Activated naive CD4-positive, alpha-beta T cell treated with anti-CD3 and anti-CD28 coated beads, Interleukin-2, amount 10 ng/mL, durations not matched to agents 7 days and 5 days (primary cell): ENCODE data around the gene TNNI3K.

Source experiments
- CTCF ChIA-PET: fragments of 350-600 bp; sonication (Branson Sonifier 250); formaldehyde crosslinking; loops from one replicate; lab custom pipeline; 2021; ENCODE audit warnings: antibody characterized with exemption; lab: Charles Lee
- DNase-seq: peaks from one replicate; pipeline ENCODE4 v3.0.0-alpha.2; 2020
- H3K27ac Mint-ChIP-seq: one replicate; pipeline ENCODE4 v1.8.0; 2021; ENCODE audit warnings: mild to moderate bottlenecking, moderate library complexity, mixed read lengths
- H3K27me3 Mint-ChIP-seq: one replicate; pipeline ENCODE4 v1.8.0; 2021; ENCODE audit warnings: mild to moderate bottlenecking, mixed read lengths
- H3K36me3 Mint-ChIP-seq: one replicate; pipeline ENCODE4 v1.8.0; 2021; ENCODE audit warnings: mixed read lengths
- H3K4me1 Mint-ChIP-seq: one replicate; pipeline ENCODE4 v1.8.0; 2021; ENCODE audit warnings: mixed read lengths
- H3K4me3 Mint-ChIP-seq: one replicate; pipeline ENCODE4 v1.8.0; 2021; ENCODE audit warnings: mild to moderate bottlenecking, moderate library complexity, mixed read lengths
- H3K9me3 Mint-ChIP-seq: one replicate; pipeline ENCODE4 v1.8.0; 2021; ENCODE audit warnings: mixed read lengths

TNNI3K gene

DNA sequence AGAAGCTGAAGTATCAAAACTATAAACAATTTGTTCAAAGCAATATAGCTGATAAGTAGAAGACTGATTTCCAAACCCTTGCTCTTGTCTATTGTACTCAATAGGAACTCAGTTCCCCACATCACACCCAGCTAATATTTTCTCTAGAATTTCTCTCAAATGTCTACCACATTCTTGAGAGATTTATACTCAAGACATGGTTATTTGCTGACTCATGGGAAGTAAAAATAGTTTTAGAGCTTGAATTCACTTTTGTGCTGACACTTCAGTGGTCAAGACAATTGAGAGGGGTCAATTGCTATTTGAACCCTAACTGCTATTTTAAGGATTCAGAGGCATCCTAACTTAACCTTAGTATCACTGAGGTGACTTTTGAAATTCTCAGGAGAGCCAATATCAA lies 99.0 kb downstream of the TNNI3K start:
- no peaks in the 10 kb centered on the region for H3K27me3 Mint-ChIP-seq
- H3K4me3 Mint-ChIP-seq: no peak overlapping the region
- CTCF ChIA-PET: no interaction called here
- no peaks in the 10 kb centered on the region for H3K36me3 Mint-ChIP-seq
- H3K4me1 Mint-ChIP-seq: no peaks in the 10 kb centered on the region
- no peak for DNase-seq
- H3K27ac Mint-ChIP-seq: no peak overlapping the region
- H3K9me3 Mint-ChIP-seq: no peaks in the 10 kb centered on the region

DNA sequence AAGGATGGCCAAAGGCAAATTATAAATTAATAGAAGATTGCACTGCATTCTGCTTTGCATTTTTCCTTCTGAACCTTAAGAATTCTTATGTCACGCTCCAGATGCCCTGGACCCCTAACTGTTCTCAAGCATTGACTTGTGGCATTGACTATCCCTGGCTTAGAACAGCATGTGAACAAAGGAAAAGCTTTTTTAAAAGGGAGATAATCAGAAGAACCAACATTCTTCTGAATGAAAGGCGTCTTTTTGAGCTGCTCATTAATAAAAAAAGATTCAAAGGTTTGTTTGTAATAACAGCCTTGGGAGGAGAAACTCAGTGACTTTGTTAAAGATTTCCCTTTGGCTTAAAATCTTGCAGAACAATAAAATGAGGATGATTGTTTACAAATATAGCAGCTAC lies 105.5 kb downstream of the TNNI3K start:
- Mint-ChIP-seq H3K36me3 (no peaks in the 10 kb centered on the region), H3K4me1 (no peaks in the 10 kb centered on the region), H3K9me3 (no peaks in the 10 kb centered on the region), H3K27me3 (no peaks in the 10 kb centered on the region), H3K4me3 (no peak overlapping the region), H3K27ac (no peak overlapping the region)
- CTCF ChIA-PET: no interaction called here
- DNase-seq: no peak

DNA sequence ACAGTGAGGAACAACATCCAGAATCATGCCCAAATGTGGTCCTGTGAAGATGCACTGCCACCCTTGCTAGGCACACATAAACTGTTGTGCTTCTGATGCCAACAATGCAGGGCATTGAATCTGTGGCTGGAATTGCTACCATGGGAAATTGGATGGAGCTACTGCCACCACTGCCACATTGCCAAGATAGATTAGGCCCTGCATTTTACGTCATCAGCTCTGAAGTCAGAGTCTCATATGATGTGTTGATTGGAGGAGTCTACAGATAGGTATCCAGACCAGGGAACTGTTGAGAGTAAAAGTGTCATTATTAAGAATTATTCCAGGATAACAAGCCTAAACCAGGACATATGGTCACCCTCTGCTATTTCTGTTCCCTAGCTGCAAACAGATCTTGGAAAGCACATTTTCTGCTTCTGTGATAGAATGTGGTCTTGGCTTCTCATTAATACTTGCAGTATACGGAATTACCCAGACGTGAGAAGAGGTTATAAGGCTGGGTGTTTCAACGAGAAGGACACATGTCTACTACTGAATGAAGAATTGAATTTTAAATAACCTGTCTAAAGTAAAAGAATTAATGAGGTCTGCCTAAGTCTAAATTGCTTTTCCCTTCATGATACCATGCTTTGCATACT lies 106.6 kb downstream of the TNNI3K start:
- Mint-ChIP-seq H3K4me3 (no peak overlapping the region), H3K36me3 (no peaks in the 10 kb centered on the region), H3K4me1 (no peaks in the 10 kb centered on the region), H3K9me3 (no peaks in the 10 kb centered on the region), H3K27ac (no peak overlapping the region), H3K27me3 (no peaks in the 10 kb centered on the region)
- DNase-seq: no peak
- CTCF ChIA-PET: no interaction called here

DNA sequence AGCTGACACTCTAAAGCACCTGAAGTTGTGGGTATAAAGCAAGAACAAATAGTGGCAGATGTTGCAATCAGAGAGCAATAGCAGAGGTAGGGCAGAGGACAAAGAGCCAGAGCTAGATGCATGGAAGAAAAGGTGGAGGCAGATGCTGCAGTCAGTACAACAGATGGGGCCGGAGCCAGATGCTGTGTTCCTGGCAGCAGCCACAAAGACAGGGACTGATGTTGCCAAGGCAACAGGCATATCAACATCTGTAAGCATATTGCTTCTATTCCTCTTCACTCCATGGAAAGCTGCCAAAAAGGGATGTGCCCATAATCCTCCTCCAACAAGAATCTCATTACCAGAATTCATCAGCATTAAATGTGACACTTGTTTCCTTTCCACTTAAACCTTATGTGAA lies 108.0 kb downstream of the TNNI3K start:
- DNase-seq: no peak
- Mint-ChIP-seq H3K9me3 (no peaks in the 10 kb centered on the region), H3K4me3 (no peak overlapping the region), H3K4me1 (no peaks in the 10 kb centered on the region), H3K27me3 (no peaks in the 10 kb centered on the region), H3K36me3 (no peaks in the 10 kb centered on the region), H3K27ac (no peak overlapping the region)
- CTCF ChIA-PET: no interaction called here

DNA sequence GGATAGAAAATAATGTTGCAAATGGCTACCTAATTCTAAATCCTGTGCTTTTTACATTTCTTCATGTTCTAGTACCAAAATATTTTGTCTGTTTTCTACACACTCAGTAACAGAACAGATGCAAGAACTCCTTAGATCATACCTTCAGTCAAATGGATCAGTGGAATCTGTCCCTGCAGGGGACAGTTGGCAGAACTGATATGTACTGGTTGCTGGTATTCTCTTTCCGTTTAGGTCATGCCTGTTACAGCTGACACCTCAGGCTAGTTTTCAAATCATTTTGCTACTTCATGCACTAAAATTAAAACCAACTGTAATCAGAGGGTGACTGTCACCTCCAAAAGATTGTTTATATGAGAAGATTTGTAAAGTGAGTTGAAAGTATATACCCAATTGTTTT lies 109.2 kb downstream of the TNNI3K start:
- H3K4me3 Mint-ChIP-seq: no peak overlapping the region
- no peaks in the 10 kb centered on the region for H3K4me1 Mint-ChIP-seq
- no peak for DNase-seq
- H3K27ac Mint-ChIP-seq: no peak overlapping the region
- no peaks in the 10 kb centered on the region for H3K36me3 Mint-ChIP-seq
- CTCF ChIA-PET: no interaction called here
- H3K9me3 Mint-ChIP-seq: no peaks in the 10 kb centered on the region
- H3K27me3 Mint-ChIP-seq: no peaks in the 10 kb centered on the region

DNA sequence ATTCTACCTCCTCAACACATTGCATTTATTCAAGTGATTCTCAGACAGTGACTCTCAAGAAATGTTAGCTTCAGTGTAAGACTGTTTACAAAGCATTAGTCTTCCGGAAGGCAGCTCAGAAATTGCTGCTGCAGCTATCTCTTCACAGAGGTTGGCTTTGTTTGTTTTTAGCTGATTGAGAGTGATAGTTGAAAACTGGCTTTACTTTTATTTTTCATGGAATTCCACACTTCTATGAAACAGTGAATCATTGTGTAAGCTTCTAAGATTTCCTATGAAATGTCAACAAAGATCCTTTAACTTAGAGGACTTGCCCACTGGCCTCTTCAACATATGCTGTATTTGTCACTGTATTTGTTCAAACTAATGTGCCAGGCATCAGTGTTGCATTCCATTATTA lies 121.3 kb downstream of the TNNI3K start:
- peaks cover 6% of the 10 kb centered on the region for H3K9me3 Mint-ChIP-seq

DNA sequence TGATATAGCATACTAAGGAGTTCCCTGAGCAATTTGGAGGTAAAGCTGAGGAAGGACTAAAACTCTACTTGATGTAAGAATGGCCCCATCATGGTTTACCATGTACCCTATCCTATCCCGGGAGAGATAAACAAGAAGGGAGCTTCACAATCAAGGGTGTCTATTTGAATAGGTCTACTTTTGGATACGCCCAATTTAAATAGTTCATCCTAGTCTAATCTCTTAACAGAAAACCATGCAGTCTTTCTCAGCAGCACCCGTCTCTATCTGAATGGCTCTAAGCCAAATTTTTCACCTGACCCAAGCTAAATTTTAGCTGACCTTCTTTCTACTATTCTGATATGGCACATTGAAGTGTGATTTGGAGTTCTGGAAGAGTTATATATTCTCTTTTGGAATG lies 122.0 kb downstream of the TNNI3K start:
- CTCF ChIA-PET: interaction anchor here (0.6 kb wide), 1 partner anchor 41 kb away, joined by 3 read pairs; no protein-coding TSS in a partner anchor
- Mint-ChIP-seq H3K36me3 (no peaks in the 10 kb centered on the region), H3K27ac (no peak overlapping the region), H3K27me3 (no peaks in the 10 kb centered on the region), H3K4me1 (no peaks in the 10 kb centered on the region), H3K9me3 (peaks cover 4% of the 10 kb centered on the region), H3K4me3 (no peak overlapping the region)
- DNase-seq: no peak

More for the DNA sequence above, 121.3 kb downstream of the TNNI3K start:
- Mint-ChIP-seq H3K27me3 (no peaks in the 10 kb centered on the region), H3K4me1 (no peaks in the 10 kb centered on the region), H3K27ac (no peak overlapping the region), H3K4me3 (no peak overlapping the region), H3K36me3 (no peaks in the 10 kb centered on the region)
- no peak for DNase-seq
- CTCF ChIA-PET: no interaction called here

DNA sequence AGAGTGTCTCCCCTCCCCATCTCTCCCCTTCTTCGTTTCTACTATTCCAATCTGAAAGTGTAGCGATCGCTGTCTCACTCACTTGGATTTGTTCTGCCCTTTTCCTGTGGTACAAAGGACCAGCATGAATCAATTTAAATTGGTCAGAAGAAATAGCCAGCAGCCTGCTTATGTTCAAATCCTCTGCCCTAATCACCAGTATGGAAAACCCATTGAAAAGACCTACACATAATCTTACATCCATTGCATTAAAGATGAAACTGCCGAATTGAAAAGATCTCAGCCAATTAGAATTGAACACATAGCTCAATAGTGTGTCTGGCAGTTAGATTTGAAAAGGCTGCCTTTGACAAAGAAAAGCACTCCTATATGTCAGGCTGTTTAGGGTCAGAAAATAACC lies 122.6 kb downstream of the TNNI3K start:
- Mint-ChIP-seq H3K27me3 (no peaks in the 10 kb centered on the region), H3K36me3 (no peaks in the 10 kb centered on the region), H3K9me3 (peaks cover 4% of the 10 kb centered on the region), H3K27ac (no peak overlapping the region), H3K4me3 (no peak overlapping the region), H3K4me1 (no peaks in the 10 kb centered on the region)
- DNase-seq: no peak
- CTCF ChIA-PET: interaction anchor here (0.6 kb wide), 1 partner anchor 40 kb away, joined by 3 read pairs; no protein-coding TSS in a partner anchor

DNA sequence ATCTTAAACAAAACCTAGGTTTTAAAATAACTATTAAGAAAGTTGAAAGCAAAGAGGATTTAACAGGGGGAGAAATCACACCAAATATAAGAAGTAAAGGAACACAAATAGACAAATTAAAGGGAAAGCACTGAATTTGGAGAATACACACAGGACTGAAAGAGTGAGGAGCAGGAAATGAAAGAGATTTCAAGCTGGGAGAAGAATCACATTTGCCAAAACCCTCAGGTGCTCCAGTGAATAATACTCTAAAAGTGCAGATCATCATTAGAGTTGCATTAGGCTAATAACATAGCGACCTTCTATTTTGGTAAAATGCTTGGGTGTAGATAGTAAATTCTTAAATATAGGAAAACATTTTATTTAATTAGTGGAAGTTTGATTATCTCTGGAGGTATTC lies 127.5 kb downstream of the TNNI3K start:
- no peak for DNase-seq
- Mint-ChIP-seq H3K27ac (no peak overlapping the region), H3K27me3 (no peaks in the 10 kb centered on the region), H3K36me3 (no peaks in the 10 kb centered on the region), H3K4me1 (no peaks in the 10 kb centered on the region), H3K4me3 (no peak overlapping the region), H3K9me3 (no peaks in the 10 kb centered on the region)
- CTCF ChIA-PET: no interaction called here

DNA sequence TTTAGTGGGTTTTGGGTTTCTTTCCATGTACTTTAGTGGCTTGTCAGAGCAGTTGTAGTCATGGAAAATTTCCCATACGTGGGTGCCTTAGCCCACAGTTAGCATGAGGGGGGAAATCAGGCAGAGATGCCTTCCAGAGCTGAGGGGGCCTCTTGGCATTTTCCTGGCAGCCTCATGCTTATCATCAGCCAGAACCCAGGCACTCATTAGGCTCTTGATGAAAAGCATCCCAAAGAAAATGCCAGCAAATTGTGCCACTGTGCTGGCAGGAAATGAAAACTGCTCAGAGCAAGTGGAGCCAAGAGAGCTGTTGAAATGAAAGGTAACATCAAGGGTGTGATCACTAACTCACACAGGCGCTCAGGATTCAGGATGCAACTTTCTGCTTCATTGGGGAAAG lies 128.0 kb downstream of the TNNI3K start:
- no peak overlapping the region for H3K4me3 Mint-ChIP-seq
- no peaks in the 10 kb centered on the region for H3K27me3 Mint-ChIP-seq
- no peaks in the 10 kb centered on the region for H3K4me1 Mint-ChIP-seq
- no peak for DNase-seq
- CTCF ChIA-PET: no interaction called here
- H3K36me3 Mint-ChIP-seq: no peaks in the 10 kb centered on the region
- no peak overlapping the region for H3K27ac Mint-ChIP-seq
- no peaks in the 10 kb centered on the region for H3K9me3 Mint-ChIP-seq

DNA sequence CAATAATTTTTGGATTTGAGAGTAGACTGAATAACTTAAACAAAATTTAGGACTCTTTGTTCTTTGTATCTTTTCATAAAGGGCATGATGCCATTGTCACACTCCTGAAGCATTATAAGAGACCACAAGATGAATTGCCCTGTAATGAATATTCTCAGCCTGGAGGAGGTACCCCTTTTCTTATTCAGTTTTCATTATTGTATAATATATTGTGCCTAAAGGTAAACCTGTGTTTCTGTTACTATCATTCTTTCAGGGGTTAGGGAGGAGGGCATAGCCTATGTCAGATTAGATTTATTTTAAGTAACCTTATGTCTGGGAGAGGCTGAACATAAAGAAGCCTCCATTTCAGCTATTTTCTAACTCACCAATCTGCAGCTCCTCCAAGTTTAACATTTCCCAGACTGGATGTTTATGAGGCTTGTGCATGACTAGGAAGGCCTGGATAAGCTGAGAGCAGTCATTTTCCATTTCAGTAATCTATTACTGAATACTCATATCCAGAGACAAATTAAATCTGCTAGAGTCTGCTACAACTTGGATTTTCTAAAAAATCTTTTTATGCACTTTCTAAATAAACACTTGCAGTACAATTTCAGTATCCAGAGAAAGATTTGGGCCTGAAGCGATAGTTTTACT lies 132.1 kb downstream of the TNNI3K start:
- Mint-ChIP-seq H3K9me3 (no peaks in the 10 kb centered on the region), H3K36me3 (no peaks in the 10 kb centered on the region), H3K4me1 (no peaks in the 10 kb centered on the region), H3K27me3 (no peaks in the 10 kb centered on the region), H3K27ac (no peak overlapping the region), H3K4me3 (no peak overlapping the region)
- DNase-seq: no peak
- CTCF ChIA-PET: no interaction called here

DNA sequence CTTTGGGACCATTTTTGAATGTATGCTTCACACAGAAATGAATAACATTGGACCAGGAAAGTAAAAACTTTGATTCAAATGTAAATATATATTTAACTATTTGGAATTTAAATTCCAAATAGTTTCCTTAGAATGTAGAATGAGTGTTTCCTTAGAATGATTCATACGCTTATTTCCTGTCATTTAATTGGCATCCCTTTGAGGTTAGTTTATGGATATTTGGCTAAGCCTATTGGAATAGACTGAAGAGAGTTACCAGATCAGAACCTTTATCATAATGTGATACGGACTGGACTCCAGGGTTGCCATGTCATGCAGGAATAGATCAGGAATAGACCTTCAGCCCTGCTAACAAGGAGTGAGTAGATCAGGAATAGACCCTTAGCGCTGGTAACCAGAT lies 133.1 kb downstream of the TNNI3K start:
- DNase-seq: no peak
- CTCF ChIA-PET: no interaction called here
- H3K27ac Mint-ChIP-seq: no peak overlapping the region
- no peak overlapping the region for H3K4me3 Mint-ChIP-seq
- no peaks in the 10 kb centered on the region for H3K36me3 Mint-ChIP-seq
- H3K9me3 Mint-ChIP-seq: no peaks in the 10 kb centered on the region
- no peaks in the 10 kb centered on the region for H3K4me1 Mint-ChIP-seq
- no peaks in the 10 kb centered on the region for H3K27me3 Mint-ChIP-seq

DNA sequence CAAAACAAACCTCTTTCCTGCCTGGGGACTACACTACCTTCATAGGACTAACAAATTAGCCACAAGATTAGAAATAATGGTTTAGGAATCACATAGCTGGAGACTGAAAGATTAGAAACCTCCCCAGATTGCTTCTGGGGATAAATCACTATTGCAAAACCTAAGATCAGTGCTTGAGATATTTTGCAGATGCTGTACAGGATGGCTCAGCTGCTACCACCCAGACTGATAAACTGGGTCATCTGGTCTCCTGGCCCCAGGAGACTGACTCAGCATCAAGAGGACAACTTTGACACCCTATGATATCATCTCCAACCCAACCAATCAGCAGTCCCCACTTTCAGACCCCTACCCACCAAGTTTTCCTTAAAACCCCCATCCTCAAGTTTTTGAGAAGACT lies 140.2 kb downstream of the TNNI3K start:
- Mint-ChIP-seq H3K27ac (no peak overlapping the region), H3K4me3 (no peak overlapping the region), H3K4me1 (no peaks in the 10 kb centered on the region), H3K36me3 (no peaks in the 10 kb centered on the region), H3K9me3 (no peaks in the 10 kb centered on the region), H3K27me3 (no peaks in the 10 kb centered on the region)
- no peak for DNase-seq
- CTCF ChIA-PET: no interaction called here

DNA sequence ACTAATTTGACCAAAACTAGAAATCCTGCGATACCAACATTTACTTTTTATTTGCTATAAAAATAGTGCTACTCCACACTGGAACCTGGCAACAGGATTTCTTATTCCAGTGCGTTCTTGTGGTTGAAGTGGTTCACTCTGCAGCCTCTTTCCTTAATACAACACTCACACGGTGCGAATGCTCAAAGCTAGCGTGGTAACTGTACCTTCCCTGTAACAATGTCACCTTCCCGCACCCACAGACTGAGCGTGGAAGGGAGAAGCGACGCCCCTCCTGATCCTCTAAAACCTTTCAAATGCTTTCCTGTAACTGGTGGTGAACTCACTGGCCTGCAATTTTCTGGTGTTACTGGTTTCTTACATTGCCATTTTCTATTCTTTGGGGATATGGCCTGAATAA lies 145.1 kb downstream of the TNNI3K start:
- Mint-ChIP-seq H3K9me3 (no peaks in the 10 kb centered on the region), H3K4me3 (no peak overlapping the region), H3K4me1 (no peaks in the 10 kb centered on the region), H3K27me3 (no peaks in the 10 kb centered on the region), H3K36me3 (no peaks in the 10 kb centered on the region), H3K27ac (no peak overlapping the region)
- CTCF ChIA-PET: no interaction called here
- DNase-seq: no peak

DNA sequence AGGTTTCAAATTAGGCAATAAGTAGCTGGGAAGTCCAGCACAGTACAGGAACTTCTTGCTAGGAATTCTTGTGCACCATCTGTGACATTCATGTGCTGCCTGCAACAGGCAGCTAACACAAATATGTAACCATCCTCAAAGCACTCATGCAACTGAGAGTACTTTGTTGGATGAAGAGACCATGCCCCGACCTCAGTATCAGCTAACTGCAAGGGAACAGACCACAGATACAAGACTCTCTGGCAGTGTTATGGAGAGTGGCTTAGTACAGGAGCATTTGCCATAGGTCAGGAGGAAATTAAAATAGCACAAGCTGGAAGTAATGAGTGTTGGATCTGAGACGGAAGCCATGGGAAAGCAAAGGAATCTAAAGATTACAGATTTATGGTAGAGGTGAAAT lies 153.7 kb downstream of the TNNI3K start:
- no peaks in the 10 kb centered on the region for H3K27me3 Mint-ChIP-seq
- CTCF ChIA-PET: no interaction called here
- no peaks in the 10 kb centered on the region for H3K4me1 Mint-ChIP-seq
- no peak overlapping the region for H3K4me3 Mint-ChIP-seq
- H3K36me3 Mint-ChIP-seq: no peaks in the 10 kb centered on the region
- H3K9me3 Mint-ChIP-seq: no peaks in the 10 kb centered on the region
- H3K27ac Mint-ChIP-seq: no peak overlapping the region
- DNase-seq: no peak
